HEK293T (cell line): ENCODE measurements around the gene DCTN3.

Source experiments
- CTCF ChIA-PET: fragments of 350-600 bp; formaldehyde crosslinking; extraction: SDS; loops from one replicate; lab custom pipeline; 2021; ENCODE audit warnings: antibody characterized with exemption, inconsistent platforms; lab: Yijun Ruan, JAX
- POLR2A ChIA-PET: fragments of 350-600 bp; formaldehyde crosslinking; extraction: SDS; loops from one replicate; lab custom pipeline; 2020; ENCODE audit warnings: antibody characterized with exemption, inconsistent platforms; lab: Yijun Ruan, JAX
- DNase-seq: peaks from one replicate; pipeline ENCODE4 v3.0.0; 2012; ENCODE audit warnings: mixed read lengths; ENCODE audit errors: extremely low spot score
- ARNT ChIP-seq: fragments of 450-650 bp; IDR thresholded peaks from 2 replicates; pipeline ENCODE4 v1.6.1; 2017; ENCODE audit warnings: mild to moderate bottlenecking
- BHLHE40 ChIP-seq: fragments of 450-650 bp; IDR thresholded peaks from 2 replicates; pipeline ENCODE4 v1.6.1; 2016; ENCODE audit warnings: mild to moderate bottlenecking, moderate library complexity, borderline replicate concordance
- ELF4 ChIP-seq: fragments of 450-650 bp; IDR thresholded peaks from 2 replicates; pipeline ENCODE4 v1.6.1; 2017; ENCODE audit warnings: antibody characterized with exemption
- FOXA1 ChIP-seq: fragments of 450-650 bp; IDR thresholded peaks from 2 replicates; pipeline ENCODE4 v1.6.1; 2016; ENCODE audit warnings: mild to moderate bottlenecking
- FOXK2 ChIP-seq: fragments of 450-650 bp; IDR thresholded peaks from 2 replicates; pipeline ENCODE4 v1.6.1; 2016; ENCODE audit warnings: mild to moderate bottlenecking
- HDGF ChIP-seq: fragments of 450-650 bp; IDR thresholded peaks from 2 replicates; pipeline ENCODE4 v1.6.1; 2017; ENCODE audit warnings: antibody characterized with exemption, borderline replicate concordance
- L3MBTL2 ChIP-seq: fragments of 450-650 bp; conservative IDR thresholded peaks from 2 replicates; pipeline ENCODE4 v1.6.1; 2016; ENCODE audit warnings: mild to moderate bottlenecking
- NFRKB ChIP-seq: fragments of 450-650 bp; IDR thresholded peaks from 2 replicates; pipeline ENCODE4 v1.6.1; 2016; ENCODE audit warnings: mild to moderate bottlenecking, moderate library complexity
- SP1 ChIP-seq: fragments of 450-650 bp; IDR thresholded peaks from 2 replicates; pipeline ENCODE4 v1.6.1; 2017
- SUZ12 ChIP-seq: fragments of 450-650 bp; IDR thresholded peaks from 2 replicates; pipeline ENCODE4 v1.6.1; 2016; ENCODE audit warnings: mild to moderate bottlenecking
- TARDBP ChIP-seq: fragments of 450-650 bp; IDR thresholded peaks from 2 replicates; pipeline ENCODE4 v1.6.1; 2016
- ZNF384 ChIP-seq: fragments of 450-650 bp; IDR thresholded peaks from 2 replicates; pipeline ENCODE4 v1.6.1; 2016
- TF ChIP-seq, protein P1 (sequence below): fragments of 450-650 bp; IDR thresholded peaks from 2 replicates; pipeline ENCODE4 v1.6.1; 2016

Gene DCTN3

GRCh38 chr9:34623374-34624235, 3.3 kb upstream of the DCTN3 start:
- DNase-seq = no peak
- ChIA-PET POLR2A (no interaction called here), CTCF (no interaction called here)
- TF ChIP-seq FOXA1 (no peak), SP1 (no peak), FOXK2 (no peak), ZNF384 (no peak), SUZ12 (no peak), BHLHE40 (no peak)
- TF ChIP-seq, protein P1, sequence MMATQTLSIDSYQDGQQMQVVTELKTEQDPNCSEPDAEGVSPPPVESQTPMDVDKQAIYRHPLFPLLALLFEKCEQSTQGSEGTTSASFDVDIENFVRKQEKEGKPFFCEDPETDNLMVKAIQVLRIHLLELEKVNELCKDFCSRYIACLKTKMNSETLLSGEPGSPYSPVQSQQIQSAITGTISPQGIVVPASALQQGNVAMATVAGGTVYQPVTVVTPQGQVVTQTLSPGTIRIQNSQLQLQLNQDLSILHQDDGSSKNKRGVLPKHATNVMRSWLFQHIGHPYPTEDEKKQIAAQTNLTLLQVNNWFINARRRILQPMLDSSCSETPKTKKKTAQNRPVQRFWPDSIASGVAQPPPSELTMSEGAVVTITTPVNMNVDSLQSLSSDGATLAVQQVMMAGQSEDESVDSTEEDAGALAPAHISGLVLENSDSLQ = no peak

GRCh38 chr9:34615132-34615531, 5.2 kb downstream of the DCTN3 start:
- POLR2A ChIA-PET = interaction anchor here (1.0 to 1.2 kb wide), 2 partner anchors 22 to 32 kb away, joined by 3 to 5 read pairs; partner anchors contain the start of genes GALT and SIGMAR1
- CTCF ChIA-PET = no interaction called here
- DNase-seq = no peak
- TF ChIP-seq, protein P1 = no peak
- TF ChIP-seq L3MBTL2 (no peak), ARNT (no peak), ZNF384 (no peak), FOXK2 (no peak)

- no peak for TF ChIP-seq HDGF
- no peak for TF ChIP-seq TARDBP
- TF ChIP-seq FOXK2 = no peak
- no peak for TF ChIP-seq BHLHE40
- no peak for TF ChIP-seq FOXA1
- CTCF ChIA-PET = interaction anchor here (1.5 to 2.3 kb wide), 2 partner anchors 21 to 22 kb away, joined by 12 to 15 read pairs; no protein-coding TSS in a partner anchor
- peak; percentile 81 for DNase-seq
- POLR2A ChIA-PET = interaction anchor here (0.9 to 2.1 kb wide), 4 partner anchors 13 to 25 kb away, joined by 3 to 6 read pairs (median 4); partner anchors contain the start of gene SIGMAR1
Measured at GRCh38 chr9:34612788-34613390, 7.4 kb downstream of the DCTN3 start.

GRCh38 chr9:34611811-34612787, 8.2 kb downstream of the DCTN3 start, which contains the start of gene RPP25L:
Gene RPP25L, minus strand, starts transcription at chr9:34612097. Its CDS starts 801 bp downstream, at chr9:34611296.
- peak; percentile 93 for DNase-seq
- TF ChIP-seq ELF4 (no peak), FOXK2 (no peak), L3MBTL2 (peak; percentile 46)
- POLR2A ChIA-PET = interaction anchor here (0.9 to 2.1 kb wide), 3 partner anchors 22 to 26 kb away, joined by 3 to 6 read pairs (median 4); partner anchors contain the start of gene SIGMAR1
- CTCF ChIA-PET = interaction anchor here (2.3 kb wide), 1 partner anchor 23 kb away, joined by 15 read pairs; no protein-coding TSS in a partner anchor

GRCh38 chr9:34611251-34611810, 9.0 kb downstream of the DCTN3 start:
- TF ChIP-seq FOXK2 (no peak), ARNT (no peak), NFRKB (no peak), SP1 (no peak), L3MBTL2 (no peak)
- TF ChIP-seq, protein P1 = no peak
- no peak for DNase-seq
- ChIA-PET POLR2A (interaction anchor here (0.6 to 2.1 kb wide), 3 partner anchors 9 to 27 kb away, joined by 3 to 6 read pairs (median 3); partner anchors contain the start of gene DCTN3), CTCF (interaction anchor here (2.3 kb wide), 1 partner anchor 23 kb away, joined by 15 read pairs; no protein-coding TSS in a partner anchor)
